ENCODE data around the gene RTP4. TPM values are rescaled to one million over a fixed set of nuclear protein-coding genes. Genes with fewer than 3 reads are reported as not detected.

RTP4 gene
- total RNA-seq, 1 experiment from 2014 or later: not detected

GRCh38 chr3:187396661-187397060, 28.5 kb downstream of the RTP4 start:
- DNase-seq (ENCODE audit: low spot score) (no peak), ATAC-seq (no peak)
- no peak for TF ChIP-seq ZBTB43 (CRISPR knock-in tag; IDR thresholded peaks at IDR 0.05)
- TF ChIP-seq E2F4 (CRISPR knock-in tag; IDR thresholded peaks at IDR 0.05; ENCODE audit: borderline replicate concordance, low read depth): no peak
- TF ChIP-seq HMGA2 (CRISPR knock-in tag; IDR thresholded peaks at IDR 0.05): no peak
- no peak for TF ChIP-seq CREM (CRISPR knock-in tag; IDR thresholded peaks at IDR 0.05)
- no peak for TF ChIP-seq TEAD1 (CRISPR knock-in tag; IDR thresholded peaks at IDR 0.05)
- TF ChIP-seq ZSCAN18 (CRISPR knock-in tag; IDR thresholded peaks at IDR 0.05): no peak
- TF ChIP-seq TEAD4 (CRISPR knock-in tag; IDR thresholded peaks at IDR 0.05): no peak
- H3K4me3 Mint-ChIP-seq: no peak overlapping the region
- ChIA-PET CTCF (interaction anchor here (1.1 kb wide), 1 partner anchor 77 kb away, joined by 3 read pairs; no protein-coding TSS in a partner anchor), POLR2A (no interaction called here)
- no peaks in the 10 kb centered on the region for H3K36me3 Mint-ChIP-seq
- no peaks in the 10 kb centered on the region; the same call in 1 of the 2 replicates for H3K27me3 Mint-ChIP-seq (ENCODE audit: low read depth)
- no peak overlapping the region for H3K27ac Mint-ChIP-seq
- H3K4me1 Mint-ChIP-seq: 0 out of 2 replicates have a peak, but pooled peaks cover 3% of the 10 kb centered on the region
- peaks cover 10% of the 10 kb centered on the region; the same call in 1 of the 2 replicates for H3K9me3 Mint-ChIP-seq

- CTCF ChIA-PET: no interaction called here
- H3K4me3 Mint-ChIP-seq: no peak overlapping the region
- H3K27me3 Mint-ChIP-seq (ENCODE audit: low read depth): no peaks in the 10 kb centered on the region; the same call in 1 of the 2 replicates
- no peak overlapping the region for H3K27ac Mint-ChIP-seq
- H3K9me3 Mint-ChIP-seq: 0 out of 2 replicates have a peak, but pooled peaks cover 3% of the 10 kb centered on the region
- no peak for DNase-seq (ENCODE audit: low spot score)
- TF ChIP-seq ESRRA (CRISPR knock-in tag; IDR thresholded peaks at IDR 0.05; ENCODE audit: borderline replicate concordance) (no peak), SP1 (CRISPR knock-in tag; conservative IDR thresholded peaks at IDR 0.05) (no peak), ELF4 (CRISPR knock-in tag; IDR thresholded peaks at IDR 0.05; ENCODE audit: low read depth) (no peak), ZNF281 (CRISPR knock-in tag; IDR thresholded peaks at IDR 0.05) (no peak), ETV6 (CRISPR knock-in tag; IDR thresholded peaks at IDR 0.05) (no peak), EMX1 (CRISPR knock-in tag; IDR thresholded peaks at IDR 0.05) (no peak), ZNF219 (CRISPR knock-in tag; IDR thresholded peaks at IDR 0.05; ENCODE audit: borderline replicate concordance) (no peak), TEAD1 (CRISPR knock-in tag; IDR thresholded peaks at IDR 0.05) (no peak), AR (CRISPR knock-in tag; IDR thresholded peaks at IDR 0.05) (no peak), RELA (CRISPR knock-in tag; IDR thresholded peaks at IDR 0.05; ENCODE audit: borderline replicate concordance) (no peak), KAT7 (CRISPR knock-in tag; IDR thresholded peaks at IDR 0.05; ENCODE audit: borderline replicate concordance) (no peak), ZBTB21 (CRISPR knock-in tag; IDR thresholded peaks at IDR 0.05; ENCODE audit: borderline replicate concordance) (no peak), FOXP4 (CRISPR knock-in tag; IDR thresholded peaks at IDR 0.05) (no peak)
- ATAC-seq: no peak
- POLR2A ChIA-PET: no interaction called here
- H3K4me1 Mint-ChIP-seq: 0 out of 2 replicates have a peak, but pooled peaks cover under 1% of the 10 kb centered on the region
- H3K36me3 Mint-ChIP-seq: no peaks in the 10 kb centered on the region
These were observed 30.8 kb downstream of the RTP4 start for GRCh38 chr3:187398955-187399354.

Data from WTC11 (cell line).